Esophagus muscularis mucosa (tissue), 2 donors: ENCODE data around the gene CLDN15.

Source experiments
- POLR2A ChIP-seq: fragments of 450-650 bp; IDR thresholded peaks from one replicate; pipeline ENCODE4 v1.6.1; 2017; ENCODE audit warnings: antibody characterized with exemption, moderate library complexity, mild to moderate bottlenecking, low read depth
- POLR2AphosphoS5 ChIP-seq, 2 donors: sonication (generic); formaldehyde crosslinking; IDR thresholded peaks; one replicate each; pipeline ENCODE4 v1.6.1; 2017; ENCODE audit warnings: antibody characterized with exemption in 2 of 2

DNA sequence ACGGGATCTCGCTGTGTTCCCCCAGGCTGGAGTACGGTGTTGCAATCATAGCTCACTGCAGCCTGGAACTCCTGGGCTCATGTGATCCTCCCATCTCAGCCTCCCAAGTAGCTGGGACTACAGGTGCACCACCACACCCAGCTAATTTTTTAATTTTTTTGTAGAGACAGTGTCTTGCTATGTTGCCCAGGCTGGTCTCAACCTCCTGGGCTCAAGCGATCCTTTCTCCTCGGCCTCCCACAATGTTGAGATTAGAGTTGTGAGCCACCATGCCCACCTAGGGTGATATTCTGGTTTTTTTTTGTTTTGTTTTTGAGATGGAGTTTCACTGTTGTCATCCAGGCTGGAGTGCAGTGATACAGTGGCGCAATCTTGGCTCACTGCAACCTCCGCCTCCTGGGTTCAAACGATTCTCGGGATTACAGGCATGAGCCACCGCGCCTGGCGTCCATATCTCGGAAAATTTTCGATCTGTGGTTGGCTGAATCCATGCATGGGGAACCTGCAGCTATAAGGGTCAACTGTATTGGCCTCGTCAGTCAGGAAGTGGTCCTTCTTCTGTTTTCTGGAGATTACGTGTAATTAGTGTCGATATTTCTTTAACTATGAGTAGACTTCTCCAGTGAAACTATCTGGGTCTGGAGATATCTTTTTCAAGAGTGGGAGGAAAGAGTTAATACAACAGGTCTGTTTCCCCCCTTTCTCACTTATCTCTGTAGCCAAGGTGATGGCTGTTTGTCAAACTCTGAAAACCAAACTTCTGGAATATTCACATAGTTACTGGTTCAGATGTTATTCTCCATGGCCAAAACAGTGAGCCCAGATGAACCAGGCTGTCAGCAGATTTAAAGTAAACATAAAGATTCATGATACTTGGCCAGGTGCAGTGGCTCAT, 28.3 kb upstream of the CLDN15 start:
- TF ChIP-seq POLR2AphosphoS5 (IDR thresholded peaks at IDR 0.05) (no peak), POLR2A (no peak)
